Amniotic stem cell (primary cell): ENCODE data around the gene FARP1.
A peak's percentile ranks its signal among the peaks of the same experiment; 100 is the strongest.

Experiments
- DNase-seq: peaks from one replicate; lab custom pipeline; 2025; lab: John Stamatoyannopoulos, UW

Gene FARP1

GRCh38 chr13:98286799-98287198 is 143.9 kb downstream of the FARP1 start:
- no peak for DNase-seq

GRCh38 chr13:98288211-98288610 is 145.3 kb downstream of the FARP1 start:
- no peak for DNase-seq

- DNase-seq: no peak
These were observed 146.5 kb downstream of the FARP1 start for GRCh38 chr13:98289339-98289945.

- DNase-seq: no peak
These were observed 147.4 kb downstream of the FARP1 start for GRCh38 chr13:98290261-98290660.

- DNase-seq: no peak
These were observed 148.8 kb downstream of the FARP1 start for GRCh38 chr13:98291658-98292057.

GRCh38 chr13:98293103-98293502 is 150.2 kb downstream of the FARP1 start:
- no peak for DNase-seq

- no peak for DNase-seq
These were observed 150.8 kb downstream of the FARP1 start for GRCh38 chr13:98293570-98294142.

GRCh38 chr13:98295371-98295770 is 152.5 kb downstream of the FARP1 start:
- DNase-seq: no peak

- no peak for DNase-seq
These were observed 154.2 kb downstream of the FARP1 start for GRCh38 chr13:98297051-98297450.

GRCh38 chr13:98297745-98298144 is 154.9 kb downstream of the FARP1 start:
- no peak for DNase-seq

- no peak for DNase-seq
These were observed 155.7 kb downstream of the FARP1 start for GRCh38 chr13:98298599-98298998.

GRCh38 chr13:98299235-98299965 is 156.5 kb downstream of the FARP1 start:
- no peak for DNase-seq

- no peak for DNase-seq
These were observed 157.1 kb downstream of the FARP1 start for GRCh38 chr13:98299966-98300350.

GRCh38 chr13:98300956-98301641 is 158.2 kb downstream of the FARP1 start:
- DNase-seq: peak; percentile 29

GRCh38 chr13:98301721-98302120 is 158.8 kb downstream of the FARP1 start:
- DNase-seq: peak; percentile 44

- no peak for DNase-seq
These were observed 161.0 kb downstream of the FARP1 start for GRCh38 chr13:98303858-98304257.

GRCh38 chr13:98305670-98306069 is 162.8 kb downstream of the FARP1 start:
- DNase-seq: no peak

GRCh38 chr13:98307463-98308085 is 164.7 kb downstream of the FARP1 start:
- no peak for DNase-seq

- no peak for DNase-seq
These were observed 165.4 kb downstream of the FARP1 start for GRCh38 chr13:98308086-98308911.

GRCh38 chr13:98309569-98310335 is 166.9 kb downstream of the FARP1 start:
- no peak for DNase-seq
